Fibroblast of mammary gland (primary cell): ENCODE data around the gene HTRA1.
A peak's percentile ranks its signal among the peaks of the same experiment; 100 is the strongest.

ENCODE experiments used
- DNase-seq: peaks from one replicate; pipeline ENCODE4 v3.0.0-alpha.2; 2010; ENCODE audit warnings: low read depth
- H3K4me3 ChIP-seq: 2 replicates; pipeline ENCODE4 v1.5.1; 2011; ENCODE audit warnings: low read depth, mild to moderate bottlenecking, low read length, moderate library complexity; ENCODE audit not compliant: control insufficient read depth
- CTCF ChIP-seq: conservative IDR thresholded peaks from 2 replicates; pipeline ENCODE4 v1.5.1; 2011; ENCODE audit warnings: low read depth, low read length, inconsistent platforms; ENCODE audit not compliant: control insufficient read depth, insufficient read depth

HTRA1 gene

GRCh38 chr10:122558452-122558851 lies 97.1 kb downstream of the HTRA1 start:
- H3K4me3 ChIP-seq = no peak overlapping the region
- no peak for DNase-seq
- TF ChIP-seq CTCF = no peak

- no peak overlapping the region for H3K4me3 ChIP-seq
- TF ChIP-seq CTCF = no peak
- DNase-seq = no peak
Observed at GRCh38 chr10:122559228-122559627, 97.9 kb downstream of the HTRA1 start.

- TF ChIP-seq CTCF = no peak
- DNase-seq = no peak
- H3K4me3 ChIP-seq = no peak within 1 kb of the TSS
Observed at GRCh38 chr10:122560279-122560804, 99.0 kb downstream of the HTRA1 start, which contains the start of gene DMBT1. Gene DMBT1, plus strand, starts transcription at chr10:122560754. Its CDS starts 17 bp downstream, at chr10:122560771.

- H3K4me3 ChIP-seq = no peak overlapping the region
- DNase-seq = peak; percentile 8
- no peak for TF ChIP-seq CTCF
Observed at GRCh38 chr10:122561212-122561611, 99.9 kb downstream of the HTRA1 start.

- H3K4me3 ChIP-seq = no peak overlapping the region
- DNase-seq = no peak
- no peak for TF ChIP-seq CTCF
Observed at GRCh38 chr10:122561792-122562191, 100.4 kb downstream of the HTRA1 start.
